SK-N-SH treated with all-trans-retinoic acid at 6 μM for 48 hours (cell line): ENCODE measurements around the gene PCDH9.

Experiments used
- ATAC-seq: fragments of 200-7000 bp; cut with Tn5 transposase; 3 replicates; pipeline ENCODE4 v1.9.1; 2020; ENCODE audit warnings: mild to moderate bottlenecking, moderate library complexity
- ARNTL ChIP-seq: fragments of 450-650 bp; formaldehyde crosslinking; IDR thresholded peaks from 2 replicates; pipeline ENCODE4 v1.5.0; 2020; ENCODE audit warnings: low read depth, mild to moderate bottlenecking, moderate library complexity, borderline replicate concordance
- BACH2 ChIP-seq: fragments of 250-450 bp; sonication (Bioruptor Pico); IDR thresholded peaks from 2 replicates; pipeline ENCODE4 v1.9.0; 2021; ENCODE audit warnings: mild to moderate bottlenecking, borderline replicate concordance
- CSDC2 ChIP-seq: fragments of 250-450 bp; sonication (Bioruptor Pico); IDR thresholded peaks from 2 replicates; pipeline ENCODE4 v1.5.0; 2020; ENCODE audit warnings: mild to moderate bottlenecking, moderate library complexity
- CSRNP3 ChIP-seq: fragments of 250-450 bp; sonication (Bioruptor Pico); IDR thresholded peaks from 2 replicates; pipeline ENCODE4 v1.5.1; 2021; ENCODE audit warnings: mild to moderate bottlenecking, moderate library complexity
- ESRRG ChIP-seq: fragments of 250-450 bp; sonication (Bioruptor Pico); IDR thresholded peaks from 2 replicates; pipeline ENCODE4 v1.6.1; 2021; ENCODE audit warnings: mild to moderate bottlenecking
- GLIS3 ChIP-seq: fragments of 250-450 bp; sonication (Bioruptor Pico); IDR thresholded peaks from 2 replicates; pipeline ENCODE4 v1.5.0; 2020; ENCODE audit warnings: mild to moderate bottlenecking, moderate library complexity
- ISL1 ChIP-seq: fragments of 250-450 bp; sonication (Bioruptor Pico); IDR thresholded peaks from 2 replicates; pipeline ENCODE4 v2.1.2; 2022; ENCODE audit warnings: mild to moderate bottlenecking, moderate library complexity
- OSR1 ChIP-seq: fragments of 250-450 bp; sonication (Bioruptor Pico); IDR thresholded peaks from 2 replicates; pipeline ENCODE4 v1.8.0; 2022; ENCODE audit warnings: moderate library complexity, mild to moderate bottlenecking, inconsistent platforms
- POU6F1 ChIP-seq: fragments of 250-450 bp; sonication (Bioruptor Pico); IDR thresholded peaks from 2 replicates; pipeline ENCODE4 v1.8.0; 2021; ENCODE audit warnings: low read depth, mild to moderate bottlenecking, moderate library complexity, borderline replicate concordance
- PPARA ChIP-seq: fragments of 250-450 bp; sonication (Bioruptor Pico); IDR thresholded peaks from 2 replicates; pipeline ENCODE4 v1.5.0; 2020; ENCODE audit warnings: mild to moderate bottlenecking, borderline replicate concordance
- RARB ChIP-seq: fragments of 250-450 bp; sonication (Bioruptor Pico); IDR thresholded peaks from 2 replicates; pipeline ENCODE4 v1.8.0; 2021; ENCODE audit warnings: mild to moderate bottlenecking, moderate library complexity
- SNAI2 ChIP-seq: fragments of 250-450 bp; sonication (Bioruptor Pico); IDR thresholded peaks from 2 replicates; pipeline ENCODE4 v1.5.0; 2020; ENCODE audit warnings: mild to moderate bottlenecking, moderate library complexity
- TOX ChIP-seq: fragments of 250-450 bp; sonication (Bioruptor Pico); IDR thresholded peaks from 2 replicates; pipeline ENCODE4 v1.8.0; 2021; ENCODE audit warnings: mild to moderate bottlenecking, moderate library complexity, borderline replicate concordance
- ZC3H10 ChIP-seq: fragments of 250-450 bp; sonication (Bioruptor Pico); IDR thresholded peaks from 2 replicates; pipeline ENCODE4 v1.5.1; 2021; ENCODE audit warnings: mild to moderate bottlenecking, moderate library complexity
- ZFP3 ChIP-seq: fragments of 250-450 bp; sonication (Bioruptor Pico); IDR thresholded peaks from 2 replicates; pipeline ENCODE4 v1.5.0; 2020; ENCODE audit warnings: mild to moderate bottlenecking, moderate library complexity
- ZNF565 ChIP-seq: fragments of 450-650 bp; formaldehyde crosslinking; conservative IDR thresholded peaks from 2 replicates; pipeline ENCODE4 v1.5.0; 2020; ENCODE audit warnings: low read depth, mild to moderate bottlenecking, moderate library complexity
- ZNF8 ChIP-seq: fragments of 450-650 bp; formaldehyde crosslinking; IDR thresholded peaks from 2 replicates; pipeline ENCODE4 v1.5.0; 2020; ENCODE audit warnings: mild to moderate bottlenecking, moderate library complexity
- TF ChIP-seq, protein P1 (sequence below): fragments of 250-450 bp; sonication (Bioruptor Pico); IDR thresholded peaks from 2 replicates; pipeline ENCODE4 v1.8.0; 2020; ENCODE audit warnings: mild to moderate bottlenecking, moderate library complexity, borderline replicate concordance
- TF ChIP-seq, protein P2 (sequence below): fragments of 250-450 bp; sonication (Bioruptor Pico); IDR thresholded peaks from 2 replicates; pipeline ENCODE4 v1.5.1; 2020; ENCODE audit warnings: low read depth, mild to moderate bottlenecking, moderate library complexity
- TF ChIP-seq, protein P3 (sequence below): fragments of 250-450 bp; sonication (Bioruptor Pico); IDR thresholded peaks from 2 replicates; pipeline ENCODE4 v1.5.0; 2020; ENCODE audit warnings: mild to moderate bottlenecking, moderate library complexity

Gene PCDH9

DNA sequence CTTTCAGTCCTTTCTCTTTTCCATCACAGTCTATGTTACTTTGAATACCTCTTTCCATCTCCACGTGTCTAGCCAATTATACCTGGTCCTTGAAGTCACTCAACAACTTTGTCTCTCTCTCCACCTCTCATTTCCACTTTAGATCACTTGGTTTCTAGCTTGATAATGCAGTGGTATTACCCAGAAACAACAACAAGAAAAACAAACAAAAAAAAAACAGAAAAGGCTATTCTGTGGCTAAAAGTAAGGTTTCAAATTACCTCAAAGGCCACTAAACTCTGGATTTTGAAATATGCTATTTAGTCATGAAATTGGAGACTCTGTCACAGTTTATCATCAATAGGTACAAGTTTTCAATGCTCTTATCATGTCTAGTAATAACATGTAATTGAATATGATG, 184.8 kb downstream of the PCDH9 start:
- no peak for ATAC-seq
- TF ChIP-seq RARB (CRISPR knock-in tag) (no peak), OSR1 (CRISPR knock-in tag) (no peak), TOX (no peak), GLIS3 (CRISPR knock-in tag) (no peak), ZFP3 (CRISPR knock-in tag) (no peak), PPARA (CRISPR knock-in tag) (no peak), ISL1 (CRISPR knock-in tag) (no peak), ZNF8 (no peak), ZNF565 (CRISPR knock-in tag) (no peak), ZC3H10 (CRISPR knock-in tag) (no peak), ARNTL (CRISPR knock-in tag) (no peak), CSRNP3 (CRISPR knock-in tag) (no peak), CSDC2 (no peak)
- TF ChIP-seq, protein P1, sequence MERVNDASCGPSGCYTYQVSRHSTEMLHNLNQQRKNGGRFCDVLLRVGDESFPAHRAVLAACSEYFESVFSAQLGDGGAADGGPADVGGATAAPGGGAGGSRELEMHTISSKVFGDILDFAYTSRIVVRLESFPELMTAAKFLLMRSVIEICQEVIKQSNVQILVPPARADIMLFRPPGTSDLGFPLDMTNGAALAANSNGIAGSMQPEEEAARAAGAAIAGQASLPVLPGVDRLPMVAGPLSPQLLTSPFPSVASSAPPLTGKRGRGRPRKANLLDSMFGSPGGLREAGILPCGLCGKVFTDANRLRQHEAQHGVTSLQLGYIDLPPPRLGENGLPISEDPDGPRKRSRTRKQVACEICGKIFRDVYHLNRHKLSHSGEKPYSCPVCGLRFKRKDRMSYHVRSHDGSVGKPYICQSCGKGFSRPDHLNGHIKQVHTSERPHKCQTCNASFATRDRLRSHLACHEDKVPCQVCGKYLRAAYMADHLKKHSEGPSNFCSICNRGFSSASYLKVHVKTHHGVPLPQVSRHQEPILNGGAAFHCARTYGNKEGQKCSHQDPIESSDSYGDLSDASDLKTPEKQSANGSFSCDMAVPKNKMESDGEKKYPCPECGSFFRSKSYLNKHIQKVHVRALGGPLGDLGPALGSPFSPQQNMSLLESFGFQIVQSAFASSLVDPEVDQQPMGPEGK (CRISPR knock-in tag): no peak
- TF ChIP-seq, protein P2, sequence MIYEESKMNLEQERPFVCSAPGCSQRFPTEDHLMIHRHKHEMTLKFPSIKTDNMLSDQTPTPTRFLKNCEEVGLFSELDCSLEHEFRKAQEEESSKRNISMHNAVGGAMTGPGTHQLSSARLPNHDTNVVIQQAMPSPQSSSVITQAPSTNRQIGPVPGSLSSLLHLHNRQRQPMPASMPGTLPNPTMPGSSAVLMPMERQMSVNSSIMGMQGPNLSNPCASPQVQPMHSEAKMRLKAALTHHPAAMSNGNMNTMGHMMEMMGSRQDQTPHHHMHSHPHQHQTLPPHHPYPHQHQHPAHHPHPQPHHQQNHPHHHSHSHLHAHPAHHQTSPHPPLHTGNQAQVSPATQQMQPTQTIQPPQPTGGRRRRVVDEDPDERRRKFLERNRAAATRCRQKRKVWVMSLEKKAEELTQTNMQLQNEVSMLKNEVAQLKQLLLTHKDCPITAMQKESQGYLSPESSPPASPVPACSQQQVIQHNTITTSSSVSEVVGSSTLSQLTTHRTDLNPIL (CRISPR knock-in tag): no peak
- TF ChIP-seq, protein P3, sequence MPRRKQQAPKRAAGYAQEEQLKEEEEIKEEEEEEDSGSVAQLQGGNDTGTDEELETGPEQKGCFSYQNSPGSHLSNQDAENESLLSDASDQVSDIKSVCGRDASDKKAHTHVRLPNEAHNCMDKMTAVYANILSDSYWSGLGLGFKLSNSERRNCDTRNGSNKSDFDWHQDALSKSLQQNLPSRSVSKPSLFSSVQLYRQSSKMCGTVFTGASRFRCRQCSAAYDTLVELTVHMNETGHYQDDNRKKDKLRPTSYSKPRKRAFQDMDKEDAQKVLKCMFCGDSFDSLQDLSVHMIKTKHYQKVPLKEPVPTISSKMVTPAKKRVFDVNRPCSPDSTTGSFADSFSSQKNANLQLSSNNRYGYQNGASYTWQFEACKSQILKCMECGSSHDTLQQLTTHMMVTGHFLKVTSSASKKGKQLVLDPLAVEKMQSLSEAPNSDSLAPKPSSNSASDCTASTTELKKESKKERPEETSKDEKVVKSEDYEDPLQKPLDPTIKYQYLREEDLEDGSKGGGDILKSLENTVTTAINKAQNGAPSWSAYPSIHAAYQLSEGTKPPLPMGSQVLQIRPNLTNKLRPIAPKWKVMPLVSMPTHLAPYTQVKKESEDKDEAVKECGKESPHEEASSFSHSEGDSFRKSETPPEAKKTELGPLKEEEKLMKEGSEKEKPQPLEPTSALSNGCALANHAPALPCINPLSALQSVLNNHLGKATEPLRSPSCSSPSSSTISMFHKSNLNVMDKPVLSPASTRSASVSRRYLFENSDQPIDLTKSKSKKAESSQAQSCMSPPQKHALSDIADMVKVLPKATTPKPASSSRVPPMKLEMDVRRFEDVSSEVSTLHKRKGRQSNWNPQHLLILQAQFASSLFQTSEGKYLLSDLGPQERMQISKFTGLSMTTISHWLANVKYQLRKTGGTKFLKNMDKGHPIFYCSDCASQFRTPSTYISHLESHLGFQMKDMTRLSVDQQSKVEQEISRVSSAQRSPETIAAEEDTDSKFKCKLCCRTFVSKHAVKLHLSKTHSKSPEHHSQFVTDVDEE (CRISPR knock-in tag): no peak

DNA sequence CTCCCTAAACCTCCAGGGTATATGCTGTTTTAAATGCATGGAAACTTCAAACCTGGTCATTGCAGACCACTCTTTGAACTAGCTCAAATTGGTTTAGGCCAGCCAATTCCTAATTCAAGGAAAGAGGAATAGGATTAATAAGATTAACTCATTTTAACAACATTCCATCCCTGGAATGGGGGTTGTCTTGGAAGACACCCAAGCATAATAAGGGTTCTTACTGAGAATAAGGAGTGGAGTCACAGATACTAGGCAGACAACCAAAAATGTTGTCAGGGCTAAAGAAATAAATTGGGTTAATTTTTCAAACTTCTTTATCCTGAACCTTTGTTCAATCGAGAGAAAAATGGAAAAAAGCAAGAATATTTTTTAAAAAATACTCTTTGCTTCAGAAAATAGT, 186.2 kb downstream of the PCDH9 start:
- no peak for ATAC-seq
- TF ChIP-seq, protein P1 (CRISPR knock-in tag): no peak
- TF ChIP-seq ESRRG: no peak
- TF ChIP-seq TOX: no peak
- TF ChIP-seq POU6F1 (CRISPR knock-in tag): no peak
- peak; percentile 61 for TF ChIP-seq ISL1 (CRISPR knock-in tag)
- no peak for TF ChIP-seq SNAI2 (CRISPR knock-in tag)
- TF ChIP-seq CSDC2: no peak

DNA sequence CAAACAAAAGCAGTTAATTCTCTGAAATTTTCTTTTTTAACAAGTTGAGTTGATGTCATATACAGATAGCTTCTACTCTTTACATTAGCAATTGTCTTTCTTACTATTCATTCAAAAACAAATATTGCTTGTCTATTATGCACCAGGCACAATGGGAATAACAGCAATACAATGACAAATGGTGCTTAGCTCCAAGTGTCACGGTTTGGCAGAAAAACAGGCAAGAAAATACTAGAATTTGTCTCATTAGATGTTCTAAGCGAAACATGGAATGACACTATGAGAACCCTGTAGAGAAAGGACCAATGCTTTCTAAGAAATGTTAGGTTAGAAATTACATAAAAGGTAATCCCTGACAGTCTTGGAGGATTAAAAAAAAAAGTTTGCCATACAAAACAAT, 187.6 kb downstream of the PCDH9 start:
- ATAC-seq: no peak
- TF ChIP-seq ESRRG (no peak), POU6F1 (CRISPR knock-in tag) (no peak), ZNF565 (CRISPR knock-in tag) (no peak), ZNF8 (no peak), TOX (no peak), RARB (CRISPR knock-in tag) (no peak), ZFP3 (CRISPR knock-in tag) (no peak), BACH2 (CRISPR knock-in tag) (no peak), CSRNP3 (CRISPR knock-in tag) (no peak), ARNTL (CRISPR knock-in tag) (no peak), ZC3H10 (CRISPR knock-in tag) (no peak), PPARA (CRISPR knock-in tag) (no peak)
- TF ChIP-seq, protein P1 (CRISPR knock-in tag): no peak
